Measurements from ENCODE around the gene NDUFC2.

DNA sequence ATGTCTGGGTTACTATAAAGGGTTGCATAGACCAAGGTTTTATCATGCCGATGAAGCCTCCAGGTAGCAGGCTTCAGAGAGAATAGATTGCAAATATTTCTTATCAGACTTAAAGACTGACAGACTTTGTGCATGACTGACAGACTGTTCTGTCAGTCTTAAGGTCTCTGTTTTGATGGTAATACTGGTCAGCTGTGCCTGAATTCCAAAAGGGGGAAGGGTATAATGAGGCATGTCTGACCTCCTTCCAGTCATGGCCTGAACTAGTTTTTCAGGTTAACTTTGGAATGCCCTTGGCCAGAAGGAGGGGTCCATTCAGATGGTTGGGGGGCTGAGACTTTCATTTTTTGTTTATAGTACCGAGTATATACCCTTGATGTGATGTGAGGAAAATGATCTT lies 51.9 kb downstream of the NDUFC2 start:
- TF ChIP-seq, protein P1, sequence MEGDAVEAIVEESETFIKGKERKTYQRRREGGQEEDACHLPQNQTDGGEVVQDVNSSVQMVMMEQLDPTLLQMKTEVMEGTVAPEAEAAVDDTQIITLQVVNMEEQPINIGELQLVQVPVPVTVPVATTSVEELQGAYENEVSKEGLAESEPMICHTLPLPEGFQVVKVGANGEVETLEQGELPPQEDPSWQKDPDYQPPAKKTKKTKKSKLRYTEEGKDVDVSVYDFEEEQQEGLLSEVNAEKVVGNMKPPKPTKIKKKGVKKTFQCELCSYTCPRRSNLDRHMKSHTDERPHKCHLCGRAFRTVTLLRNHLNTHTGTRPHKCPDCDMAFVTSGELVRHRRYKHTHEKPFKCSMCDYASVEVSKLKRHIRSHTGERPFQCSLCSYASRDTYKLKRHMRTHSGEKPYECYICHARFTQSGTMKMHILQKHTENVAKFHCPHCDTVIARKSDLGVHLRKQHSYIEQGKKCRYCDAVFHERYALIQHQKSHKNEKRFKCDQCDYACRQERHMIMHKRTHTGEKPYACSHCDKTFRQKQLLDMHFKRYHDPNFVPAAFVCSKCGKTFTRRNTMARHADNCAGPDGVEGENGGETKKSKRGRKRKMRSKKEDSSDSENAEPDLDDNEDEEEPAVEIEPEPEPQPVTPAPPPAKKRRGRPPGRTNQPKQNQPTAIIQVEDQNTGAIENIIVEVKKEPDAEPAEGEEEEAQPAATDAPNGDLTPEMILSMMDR (IDR thresholded peaks at IDR 0.05): no peak
- TF ChIP-seq POLR2A (IDR thresholded peaks at IDR 0.05): no peak

All from testis (tissue), 2 donors.